ENCODE results near the gene MYH7.

MYH7 gene

DNA sequence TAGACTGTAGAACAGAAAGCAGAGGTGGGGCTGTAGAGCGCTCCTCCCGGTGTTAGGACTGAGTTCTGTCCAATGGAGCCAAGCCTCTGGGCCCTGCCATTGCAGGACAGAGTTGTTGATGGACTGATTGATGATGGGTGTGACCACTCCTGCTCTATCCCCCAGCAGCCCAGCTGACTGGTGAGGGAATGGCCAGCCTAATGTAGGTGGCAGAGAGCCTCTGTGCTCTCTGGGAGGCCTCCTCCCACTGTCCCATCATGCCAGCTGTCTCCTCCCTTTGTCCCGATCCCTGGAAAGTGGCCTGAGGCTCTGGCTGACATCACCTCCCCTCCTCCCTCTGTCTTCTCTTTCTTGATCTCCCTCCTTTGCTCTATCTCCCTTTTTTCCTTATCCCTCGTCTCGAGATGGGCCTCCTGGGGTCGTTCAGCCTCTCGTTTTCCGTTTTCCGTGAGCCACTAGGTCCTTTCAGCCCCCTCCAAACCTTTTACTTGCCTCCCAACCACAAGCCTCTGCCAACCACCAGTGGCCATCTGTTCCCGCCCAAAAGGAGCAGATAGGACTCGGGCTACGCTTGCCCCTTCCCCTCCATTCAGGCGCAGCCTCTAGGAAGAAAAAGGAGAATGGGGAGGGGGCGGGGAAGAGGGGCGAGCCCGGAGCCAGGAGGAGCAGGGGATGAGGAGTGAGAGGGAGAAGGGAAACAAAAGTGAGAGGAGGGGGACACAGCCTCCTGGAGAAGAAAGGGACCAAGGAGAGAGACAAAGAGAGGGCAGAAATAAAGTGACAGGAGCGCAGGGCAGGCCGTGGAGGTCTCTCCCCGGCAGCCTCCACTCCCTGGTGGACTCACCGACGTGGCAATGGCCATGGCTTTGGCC is 71.1 kb downstream of the MYH7 start:
- Histone ChIP-seq H3K9ac (ENCODE audit: low read depth, low read length) (peak overlapping the region; percentile 73), H3K27me3 (ENCODE audit: control insufficient read depth, insufficient read depth, low read length) (peaks cover 17% of the 10 kb centered on the region), H3K4me3 (ENCODE audit: low read depth, low read length) (peak overlapping the region; percentile 82), H3K27ac (ENCODE audit: low read depth, low read length) (peak overlapping the region; percentile 83), H3K36me3 (ENCODE audit: control insufficient read depth, insufficient read depth, low read length) (peaks cover 17% of the 10 kb centered on the region), H3K4me1 (ENCODE audit: control insufficient read depth, insufficient read depth, low read length) (peaks cover 25% of the 10 kb centered on the region), H3K9me3 (ENCODE audit: control insufficient read depth, insufficient read depth, low read length) (no peaks in the 10 kb centered on the region)
